ES-I3 (cell line): ENCODE data around the gene SEL1L3.
A peak's percentile ranks its signal among the peaks of the same experiment; 100 is the strongest.
"Not testable (repeated sequence)": the region's sequence is repeated elsewhere in the genome, so short reads cannot be mapped to it uniquely, and the experiment has no call there.

Experiments used
- H3K36me3 ChIP-seq: 2 replicates; pipeline ENCODE4 v1.6.1; 2013; ENCODE audit warnings: mild to moderate bottlenecking, low read length, control low read depth, moderate library complexity; ENCODE audit not compliant: insufficient read depth
- H3K4me1 ChIP-seq: 2 replicates; pipeline ENCODE4 v1.6.1; 2013; ENCODE audit warnings: mild to moderate bottlenecking, control low read depth, low read length; ENCODE audit not compliant: insufficient read depth
- H3K9ac ChIP-seq: 2 replicates; pipeline ENCODE4 v1.6.1; 2013; ENCODE audit warnings: low read depth, mild to moderate bottlenecking, low read length, moderate library complexity
- H3K9me3 ChIP-seq: 2 replicates; pipeline ENCODE4 v1.6.1; 2013; ENCODE audit warnings: mild to moderate bottlenecking, low read length, moderate library complexity; ENCODE audit not compliant: control insufficient read depth, insufficient read depth

Gene SEL1L3

GRCh38 chr4:25862411-25863346 is at the start of gene SEL1L3:
TSS of gene SEL1L3 (minus strand) at chr4:25862988. CDS start at chr4:25862836, 152 bp downstream.
- Histone ChIP-seq H3K9ac (peak within 1 kb of the TSS; percentile 74), H3K36me3 (no peaks in the 10 kb centered on the region), H3K9me3 (no peaks in the 10 kb centered on the region), H3K4me1 (peaks cover 33% of the 10 kb centered on the region)

- no peaks in the 10 kb centered on the region for H3K4me1 ChIP-seq
- H3K9ac ChIP-seq: no peak overlapping the region
- no peaks in the 10 kb centered on the region for H3K9me3 ChIP-seq
- no peaks in the 10 kb centered on the region for H3K36me3 ChIP-seq
Measured at GRCh38 chr4:25911356-25911755, 48.6 kb upstream of the SEL1L3 start.

GRCh38 chr4:25908491-25908901 is 45.7 kb upstream of the SEL1L3 start:
- Histone ChIP-seq H3K36me3 (no peaks in the 10 kb centered on the region), H3K9ac (no peak overlapping the region), H3K9me3 (no peaks in the 10 kb centered on the region), H3K4me1 (no peaks in the 10 kb centered on the region)

GRCh38 chr4:25906113-25906512 is 43.3 kb upstream of the SEL1L3 start:
- not testable (repeated sequence) for H3K9ac ChIP-seq, H3K36me3 ChIP-seq, H3K9me3 ChIP-seq, H3K4me1 ChIP-seq

GRCh38 chr4:25905371-25905770 is 42.6 kb upstream of the SEL1L3 start:
- no peaks in the 10 kb centered on the region for H3K36me3 ChIP-seq
- H3K4me1 ChIP-seq: peaks cover 8% of the 10 kb centered on the region; the same call in 1 of the 2 replicates
- H3K9ac ChIP-seq: no peak overlapping the region

GRCh38 chr4:25904748-25905082 is 41.9 kb upstream of the SEL1L3 start:
- Histone ChIP-seq H3K9ac (no peak overlapping the region), H3K4me1 (peaks cover 8% of the 10 kb centered on the region; the same call in 1 of the 2 replicates), H3K9me3 (no peaks in the 10 kb centered on the region)

More at GRCh38 chr4:25905371-25905770, 42.6 kb upstream of the SEL1L3 start:
- H3K9me3 ChIP-seq: no peaks in the 10 kb centered on the region

GRCh38 chr4:25903900-25904747 is 41.3 kb upstream of the SEL1L3 start:
- Histone ChIP-seq H3K9ac (no peak overlapping the region), H3K9me3 (no peaks in the 10 kb centered on the region; the same call in 1 of the 2 replicates), H3K36me3 (no peaks in the 10 kb centered on the region), H3K4me1 (peaks cover 8% of the 10 kb centered on the region; the same call in 1 of the 2 replicates)

More at GRCh38 chr4:25904748-25905082, 41.9 kb upstream of the SEL1L3 start:
- no peaks in the 10 kb centered on the region for H3K36me3 ChIP-seq

- no peaks in the 10 kb centered on the region; the same call in 1 of the 2 replicates for H3K9me3 ChIP-seq
- H3K36me3 ChIP-seq: no peaks in the 10 kb centered on the region
- no peak overlapping the region for H3K9ac ChIP-seq
- H3K4me1 ChIP-seq: peaks cover 8% of the 10 kb centered on the region; the same call in 1 of the 2 replicates
Measured at GRCh38 chr4:25901030-25901430, 38.2 kb upstream of the SEL1L3 start.

GRCh38 chr4:25900310-25900709 is 37.5 kb upstream of the SEL1L3 start:
- no peaks in the 10 kb centered on the region for H3K36me3 ChIP-seq
- peaks cover 8% of the 10 kb centered on the region; the same call in 1 of the 2 replicates for H3K4me1 ChIP-seq
- no peak overlapping the region for H3K9ac ChIP-seq
- no peaks in the 10 kb centered on the region; the same call in 1 of the 2 replicates for H3K9me3 ChIP-seq

- Histone ChIP-seq H3K9me3 (no peaks in the 10 kb centered on the region; the same call in 1 of the 2 replicates), H3K9ac (no peak overlapping the region), H3K4me1 (peaks cover 8% of the 10 kb centered on the region), H3K36me3 (no peaks in the 10 kb centered on the region)
Measured at GRCh38 chr4:25896776-25897539, 34.2 kb upstream of the SEL1L3 start.

GRCh38 chr4:25892796-25893195 is 30.0 kb upstream of the SEL1L3 start:
- peaks cover 20% of the 10 kb centered on the region for H3K4me1 ChIP-seq
- no peaks in the 10 kb centered on the region for H3K36me3 ChIP-seq
- H3K9ac ChIP-seq: no peak overlapping the region
- no peaks in the 10 kb centered on the region for H3K9me3 ChIP-seq

GRCh38 chr4:25890571-25891485 is 28.0 kb upstream of the SEL1L3 start:
- Histone ChIP-seq H3K9me3 (no peaks in the 10 kb centered on the region), H3K9ac (no peak overlapping the region), H3K4me1 (peaks cover 20% of the 10 kb centered on the region), H3K36me3 (no peaks in the 10 kb centered on the region)
